WTC11 (cell line): ENCODE data around the gene ZNF277.

Source experiments
- ATF1 ChIP-seq: sonication (generic); formaldehyde crosslinking; IDR thresholded peaks from 2 replicates; pipeline ENCODE4 v1.8.1; 2023; ENCODE audit warnings: mild to moderate bottlenecking, moderate library complexity, missing genetic modification reagents
- ESRRA ChIP-seq: sonication (generic); formaldehyde crosslinking; IDR thresholded peaks from 2 replicates; pipeline ENCODE4 v1.8.1; 2022; ENCODE audit warnings: mild to moderate bottlenecking, missing genetic modification reagents, borderline replicate concordance
- SMAD3 ChIP-seq: sonication (generic); formaldehyde crosslinking; IDR thresholded peaks from 2 replicates; pipeline ENCODE4 v1.8.0; 2022; ENCODE audit warnings: missing genetic modification reagents, mild to moderate bottlenecking, borderline replicate concordance
- TF ChIP-seq, protein P1 (sequence below): fragments of 200-600 bp; IDR thresholded peaks from 2 replicates; pipeline ENCODE4 v1.8.0; 2022; ENCODE audit warnings: antibody characterized with exemption
- TF ChIP-seq, protein P2 (sequence below): sonication (generic); formaldehyde crosslinking; IDR thresholded peaks from 2 replicates; pipeline ENCODE4 v1.8.1; 2022; ENCODE audit warnings: low read depth, mild to moderate bottlenecking, moderate library complexity, missing genetic modification reagents, borderline replicate concordance
- TF ChIP-seq, protein P3 (sequence below): sonication (generic); formaldehyde crosslinking; IDR thresholded peaks from 2 replicates; pipeline ENCODE4 v1.8.1; 2023; ENCODE audit warnings: mild to moderate bottlenecking, moderate library complexity, missing genetic modification reagents
- TF ChIP-seq, protein P4 (sequence below): sonication (generic); formaldehyde crosslinking; IDR thresholded peaks from 2 replicates; pipeline ENCODE4 v1.8.0; 2022; ENCODE audit warnings: mild to moderate bottlenecking, missing genetic modification reagents

DNA sequence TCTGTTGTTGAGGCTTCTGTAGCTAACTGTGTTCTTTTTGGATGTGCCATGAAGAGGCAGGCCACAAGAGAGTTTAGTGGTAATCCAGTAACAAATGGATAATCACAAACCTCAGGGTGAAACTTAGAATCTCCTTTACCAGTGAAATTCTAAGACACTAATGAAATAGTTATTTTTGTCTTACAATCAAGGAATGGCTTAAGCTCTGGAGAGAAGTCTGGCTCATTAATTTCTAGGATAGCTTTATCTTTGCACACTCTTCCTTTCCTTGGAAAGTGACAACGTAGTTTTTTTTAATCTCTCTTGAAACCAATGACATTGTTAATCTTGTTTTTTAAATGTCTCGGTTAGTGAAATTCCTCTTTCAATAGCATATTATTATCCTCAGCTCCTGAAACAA, 150.1 kb downstream of the ZNF277 start:
- no peak for TF ChIP-seq ESRRA (CRISPR knock-in tag)
- TF ChIP-seq SMAD3 (CRISPR knock-in tag), result no peak
- TF ChIP-seq, protein P1, sequence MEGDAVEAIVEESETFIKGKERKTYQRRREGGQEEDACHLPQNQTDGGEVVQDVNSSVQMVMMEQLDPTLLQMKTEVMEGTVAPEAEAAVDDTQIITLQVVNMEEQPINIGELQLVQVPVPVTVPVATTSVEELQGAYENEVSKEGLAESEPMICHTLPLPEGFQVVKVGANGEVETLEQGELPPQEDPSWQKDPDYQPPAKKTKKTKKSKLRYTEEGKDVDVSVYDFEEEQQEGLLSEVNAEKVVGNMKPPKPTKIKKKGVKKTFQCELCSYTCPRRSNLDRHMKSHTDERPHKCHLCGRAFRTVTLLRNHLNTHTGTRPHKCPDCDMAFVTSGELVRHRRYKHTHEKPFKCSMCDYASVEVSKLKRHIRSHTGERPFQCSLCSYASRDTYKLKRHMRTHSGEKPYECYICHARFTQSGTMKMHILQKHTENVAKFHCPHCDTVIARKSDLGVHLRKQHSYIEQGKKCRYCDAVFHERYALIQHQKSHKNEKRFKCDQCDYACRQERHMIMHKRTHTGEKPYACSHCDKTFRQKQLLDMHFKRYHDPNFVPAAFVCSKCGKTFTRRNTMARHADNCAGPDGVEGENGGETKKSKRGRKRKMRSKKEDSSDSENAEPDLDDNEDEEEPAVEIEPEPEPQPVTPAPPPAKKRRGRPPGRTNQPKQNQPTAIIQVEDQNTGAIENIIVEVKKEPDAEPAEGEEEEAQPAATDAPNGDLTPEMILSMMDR, result no peak
- TF ChIP-seq ATF1 (CRISPR knock-in tag), result no peak
- TF ChIP-seq, protein P2, sequence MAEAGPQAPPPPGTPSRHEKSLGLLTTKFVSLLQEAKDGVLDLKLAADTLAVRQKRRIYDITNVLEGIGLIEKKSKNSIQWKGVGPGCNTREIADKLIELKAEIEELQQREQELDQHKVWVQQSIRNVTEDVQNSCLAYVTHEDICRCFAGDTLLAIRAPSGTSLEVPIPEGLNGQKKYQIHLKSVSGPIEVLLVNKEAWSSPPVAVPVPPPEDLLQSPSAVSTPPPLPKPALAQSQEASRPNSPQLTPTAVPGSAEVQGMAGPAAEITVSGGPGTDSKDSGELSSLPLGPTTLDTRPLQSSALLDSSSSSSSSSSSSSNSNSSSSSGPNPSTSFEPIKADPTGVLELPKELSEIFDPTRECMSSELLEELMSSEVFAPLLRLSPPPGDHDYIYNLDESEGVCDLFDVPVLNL, result no peak
- TF ChIP-seq, protein P3, sequence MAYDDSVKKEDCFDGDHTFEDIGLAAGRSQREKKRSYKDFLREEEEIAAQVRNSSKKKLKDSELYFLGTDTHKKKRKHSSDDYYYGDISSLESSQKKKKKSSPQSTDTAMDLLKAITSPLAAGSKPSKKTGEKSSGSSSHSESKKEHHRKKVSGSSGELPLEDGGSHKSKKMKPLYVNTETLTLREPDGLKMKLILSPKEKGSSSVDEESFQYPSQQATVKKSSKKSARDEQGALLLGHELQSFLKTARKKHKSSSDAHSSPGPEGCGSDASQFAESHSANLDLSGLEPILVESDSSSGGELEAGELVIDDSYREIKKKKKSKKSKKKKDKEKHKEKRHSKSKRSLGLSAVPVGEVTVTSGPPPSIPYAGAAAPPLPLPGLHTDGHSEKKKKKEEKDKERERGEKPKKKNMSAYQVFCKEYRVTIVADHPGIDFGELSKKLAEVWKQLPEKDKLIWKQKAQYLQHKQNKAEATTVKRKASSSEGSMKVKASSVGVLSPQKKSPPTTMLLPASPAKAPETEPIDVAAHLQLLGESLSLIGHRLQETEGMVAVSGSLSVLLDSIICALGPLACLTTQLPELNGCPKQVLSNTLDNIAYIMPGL, result no peak
- TF ChIP-seq, protein P4, sequence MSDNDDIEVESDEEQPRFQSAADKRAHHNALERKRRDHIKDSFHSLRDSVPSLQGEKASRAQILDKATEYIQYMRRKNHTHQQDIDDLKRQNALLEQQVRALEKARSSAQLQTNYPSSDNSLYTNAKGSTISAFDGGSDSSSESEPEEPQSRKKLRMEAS (CRISPR knock-in tag), result no peak
